GM19193 (cell line): ENCODE data around the gene ATP5PB.

ENCODE experiments used
- POLR2A ChIP-seq: IDR thresholded peaks from 4 replicates; pipeline ENCODE4 v1.6.1; 2011; ENCODE audit not compliant: insufficient read depth, insufficient read length; ENCODE audit errors: extremely low read depth

ATP5PB gene

GRCh38 chr1:111448918-111449702 lies at the start of gene ATP5PB, which contains the start of gene WDR77:
Gene ATP5PB, plus strand, starts transcription at chr1:111449464. Its CDS starts 78 bp downstream, at chr1:111449542.
Gene WDR77, minus strand, starts transcription at chr1:111449256. Its CDS starts 87 bp downstream, at chr1:111449169.
- TF ChIP-seq POLR2A, result peak; percentile 73

GRCh38 chr1:111399792-111400610 lies 49.3 kb upstream of the ATP5PB start:
- no peak for TF ChIP-seq POLR2A

GRCh38 chr1:111402083-111402482 lies 47.2 kb upstream of the ATP5PB start:
- no peak for TF ChIP-seq POLR2A

- TF ChIP-seq POLR2A, result no peak
These were observed 44.7 kb upstream of the ATP5PB start for GRCh38 chr1:111404588-111404987.

- no peak for TF ChIP-seq POLR2A
These were observed 42.9 kb upstream of the ATP5PB start for GRCh38 chr1:111406321-111406768.

- TF ChIP-seq POLR2A, result no peak
These were observed 42.0 kb upstream of the ATP5PB start for GRCh38 chr1:111407301-111407700.

GRCh38 chr1:111412839-111413238 lies 36.4 kb upstream of the ATP5PB start:
- no peak for TF ChIP-seq POLR2A

GRCh38 chr1:111414756-111415155 lies 34.5 kb upstream of the ATP5PB start:
- TF ChIP-seq POLR2A, result no peak

GRCh38 chr1:111415461-111415860 lies 33.8 kb upstream of the ATP5PB start:
- TF ChIP-seq POLR2A, result no peak

- no peak for TF ChIP-seq POLR2A
These were observed 31.5 kb upstream of the ATP5PB start for GRCh38 chr1:111417755-111418154.

GRCh38 chr1:111419037-111419436 lies 30.2 kb upstream of the ATP5PB start:
- no peak for TF ChIP-seq POLR2A

- TF ChIP-seq POLR2A, result no peak
These were observed 28.9 kb upstream of the ATP5PB start for GRCh38 chr1:111420377-111420776.

- TF ChIP-seq POLR2A, result no peak
These were observed 26.5 kb upstream of the ATP5PB start for GRCh38 chr1:111422546-111423391.

- TF ChIP-seq POLR2A, result no peak
These were observed 25.0 kb upstream of the ATP5PB start for GRCh38 chr1:111424281-111424680.

- no peak for TF ChIP-seq POLR2A
These were observed 12.5 kb upstream of the ATP5PB start for GRCh38 chr1:111436726-111437125.
